Fibroblast of skin of back (primary cell): Measurements from ENCODE around the gene CALHM6. TPM values are rescaled to one million over a fixed set of nuclear protein-coding genes. Genes with fewer than 3 reads are reported as not detected.

Experiments used
- DNase-seq: peaks from one replicate; pipeline ENCODE4 v3.0.0-alpha.2; 2013
- polyA plus RNA-seq, 2 experiments: library from polyadenylated mRNA; unstranded; fragments of 120-200 nt; gene quantifications; one replicate each; pipeline ENCODE4 v1.2.1, GENCODE V29; 2013; ENCODE audit not compliant: insufficient read length in 2 of 2

Gene CALHM6
- 3.5 TPM for polyA plus RNA-seq (2013, experiment 1 of 2; ENCODE audit: insufficient read length)
- 0.65 TPM for polyA plus RNA-seq (2013, experiment 2 of 2; ENCODE audit: insufficient read length)

- DNase-seq: no peak
Observed at GRCh38 chr6:116461331-116461931, at the start of gene CALHM6. Gene CALHM6, plus strand, starts transcription at chr6:116461375. Its CDS starts 555 bp downstream, at chr6:116461930.

- DNase-seq: no peak
Observed at GRCh38 chr6:116412270-116412669, 48.9 kb upstream of the CALHM6 start.

GRCh38 chr6:116413357-116413756, 47.8 kb upstream of the CALHM6 start:
- DNase-seq: no peak

GRCh38 chr6:116417661-116418060, 43.5 kb upstream of the CALHM6 start:
- DNase-seq: no peak

GRCh38 chr6:116419069-116419786, 41.9 kb upstream of the CALHM6 start:
- peak; percentile 60 for DNase-seq

- DNase-seq: no peak
Observed at GRCh38 chr6:116420341-116420740, 40.8 kb upstream of the CALHM6 start.

GRCh38 chr6:116422238-116422637, 38.9 kb upstream of the CALHM6 start:
- DNase-seq: no peak

GRCh38 chr6:116424001-116424400, 37.2 kb upstream of the CALHM6 start:
- DNase-seq: peak; percentile 69

GRCh38 chr6:116426551-116426950, 34.6 kb upstream of the CALHM6 start:
- DNase-seq: no peak

- no peak for DNase-seq
Observed at GRCh38 chr6:116429111-116429510, 32.1 kb upstream of the CALHM6 start.

- no peak for DNase-seq
Observed at GRCh38 chr6:116430860-116431259, 30.3 kb upstream of the CALHM6 start.

- no peak for DNase-seq
Observed at GRCh38 chr6:116431964-116432595, 29.1 kb upstream of the CALHM6 start.

- DNase-seq: no peak
Observed at GRCh38 chr6:116433206-116433712, 27.9 kb upstream of the CALHM6 start.

GRCh38 chr6:116434056-116434725, 27.0 kb upstream of the CALHM6 start:
- no peak for DNase-seq

- no peak for DNase-seq
Observed at GRCh38 chr6:116436586-116436985, 24.6 kb upstream of the CALHM6 start.

GRCh38 chr6:116437656-116438055, 23.5 kb upstream of the CALHM6 start:
- no peak for DNase-seq

GRCh38 chr6:116438590-116439448, 22.4 kb upstream of the CALHM6 start:
- peak; percentile 67 for DNase-seq

GRCh38 chr6:116439522-116440051, 21.6 kb upstream of the CALHM6 start:
- peak; percentile 79 for DNase-seq

- DNase-seq: peak; percentile 48
Observed at GRCh38 chr6:116443105-116443504, 18.1 kb upstream of the CALHM6 start.

- DNase-seq: peak; percentile 58
Observed at GRCh38 chr6:116444092-116444491, 17.1 kb upstream of the CALHM6 start.

- DNase-seq: no peak
Observed at GRCh38 chr6:116444575-116444974, 16.6 kb upstream of the CALHM6 start.

GRCh38 chr6:116445102-116445501, 16.1 kb upstream of the CALHM6 start:
- DNase-seq: no peak
